Common myeloid progenitor, CD34-positive (primary cell): ENCODE measurements around the gene WDFY1.
"Not testable (repeated sequence)": the region's sequence is repeated elsewhere in the genome, so short reads cannot be mapped to it uniquely, and the experiment has no call there.

Experiments
- CTCF ChIA-PET: fragments of 350-600 bp; sonication (Branson Sonifier 250); formaldehyde crosslinking; loops from one replicate; lab custom pipeline; 2021; ENCODE audit warnings: antibody characterized with exemption; lab: Charles Lee
- POLR2A ChIA-PET: fragments of 350-600 bp; sonication (Branson Sonifier 250); formaldehyde crosslinking; loops from one replicate; lab custom pipeline; 2021; ENCODE audit warnings: antibody characterized with exemption; lab: Charles Lee
- DNase-seq, 3 donors: peaks; one replicate each; pipeline versions ENCODE4 v3.0.0 to v3.0.0-alpha.2; 2013
- H3K27ac ChIP-seq, 2 experiments: 1 replicate in 1 of 2; 2 replicates in 1 of 2; pipeline ENCODE4 v1.7.0; 2013; ENCODE audit warnings: inconsistent platforms in 2 of 2, low read length in 2 of 2, mild to moderate bottlenecking in 2 of 2, low read depth in 1 of 2, moderate library complexity in 1 of 2; ENCODE audit not compliant: severe bottlenecking in 2 of 2, insufficient read depth in 1 of 2, poor library complexity in 1 of 2
- H3K27me3 ChIP-seq, 5 experiments: replicated peaks in 2 of 5; 1 replicate in 3 of 5; 2 replicates in 2 of 5; pipeline versions ENCODE4 v1.6.1 to v1.7.0; 2013; ENCODE audit warnings: low read length in 4 of 5, mild to moderate bottlenecking in 2 of 5, moderate library complexity in 2 of 5, inconsistent platforms in 1 of 5; ENCODE audit not compliant: insufficient read depth in 5 of 5, control insufficient read depth in 4 of 5
- H3K36me3 ChIP-seq, 4 experiments: 1 replicate in 2 of 4; 2 replicates in 2 of 4; pipeline versions ENCODE4 v1.6.1 to v1.7.0; 2013; ENCODE audit warnings: low read length in 3 of 4, control low read depth in 1 of 4, mild to moderate bottlenecking in 1 of 4; ENCODE audit not compliant: control insufficient read depth in 4 of 4, insufficient read depth in 4 of 4
- H3K4me1 ChIP-seq, 4 experiments: 1 replicate in 3 of 4; 2 replicates in 1 of 4; pipeline versions ENCODE4 v1.6.1 to v1.7.1; 2013; ENCODE audit warnings: low read length in 3 of 4, mild to moderate bottlenecking in 3 of 4, control low read depth in 1 of 4, inconsistent platforms in 1 of 4, moderate library complexity in 1 of 4; ENCODE audit not compliant: control insufficient read depth in 4 of 4, insufficient read depth in 4 of 4; ENCODE audit errors: control extremely low read depth in 1 of 4
- H3K4me3 ChIP-seq, 7 experiments: 1 replicate in 4 of 7; 2 replicates in 3 of 7; pipeline versions ENCODE4 v1.5.1 to v1.7.0; 2013; ENCODE audit warnings: mild to moderate bottlenecking in 7 of 7, low read length in 6 of 7, moderate library complexity in 6 of 7, inconsistent platforms in 2 of 7, low read depth in 2 of 7, control low read depth in 1 of 7; ENCODE audit not compliant: insufficient read depth in 4 of 7, control insufficient read depth in 1 of 7; ENCODE audit errors: extremely low read depth in 1 of 7
- H3K9me3 ChIP-seq, 5 experiments: 1 replicate in 4 of 5; 2 replicates in 1 of 5; pipeline versions ENCODE4 v1.6.1 to v1.7.1; 2013; ENCODE audit warnings: low read length in 4 of 5, mild to moderate bottlenecking in 2 of 5, inconsistent platforms in 1 of 5, low read depth in 1 of 5, moderate library complexity in 1 of 5; ENCODE audit not compliant: control insufficient read depth in 4 of 5, insufficient read depth in 2 of 5; ENCODE audit errors: control extremely low read depth in 1 of 5
- WGBS: methylation state at CpG from one replicate; pipeline ENCODE4 v1.1.5; 2013; ENCODE audit not compliant: insufficient coverage; 5-methylcytosine and 5-hydroxymethylcytosine counted together

The WDFY1 gene

GRCh38 chr2:223877721-223878410 lies 67.3 kb downstream of the WDFY1 start:
- no peaks in the 10 kb centered on the region for H3K27me3 ChIP-seq
- H3K9me3 ChIP-seq: no peaks in the 10 kb centered on the region
- WGBS: 100% methylated on average over 2 of the region's 6 CpGs
- H3K27ac ChIP-seq: no peak overlapping the region
- POLR2A ChIA-PET: no interaction called here
- CTCF ChIA-PET: no interaction called here
- H3K4me1 ChIP-seq: no peaks in the 10 kb centered on the region
- no peak for DNase-seq
- H3K36me3 ChIP-seq: peaks cover 15 to 52% (median 30%) of the 10 kb centered on the region in 4 experiments
- no peak overlapping the region for H3K4me3 ChIP-seq

DNA sequence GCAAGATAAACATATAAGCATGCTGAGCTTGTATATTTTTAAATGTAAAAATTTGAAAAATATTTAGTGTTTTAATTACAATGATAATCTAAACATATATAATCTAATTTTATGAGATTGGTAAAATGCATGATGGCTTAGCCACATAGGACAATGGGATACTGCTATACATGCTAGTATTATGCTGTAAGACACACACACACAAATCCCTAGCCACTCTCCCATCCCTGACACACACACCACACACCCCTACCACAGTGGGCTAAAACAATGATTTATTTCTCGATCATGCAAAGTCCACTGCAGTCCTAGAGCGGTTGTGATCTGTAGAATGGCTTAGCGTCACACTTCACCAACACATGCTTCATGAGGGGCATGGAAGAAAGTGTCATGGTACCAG lies 71.5 kb downstream of the WDFY1 start:
- ChIA-PET POLR2A (no interaction called here), CTCF (no interaction called here)
- WGBS: 96% methylated on average over 3 of the region's 3 CpGs
- Histone ChIP-seq H3K36me3 (peaks cover 4 to 26% (median 12%) of the 10 kb centered on the region in 4 experiments), H3K4me1 (no peaks in the 10 kb centered on the region), H3K9me3 (no peaks in the 10 kb centered on the region), H3K27ac (no peak overlapping the region), H3K27me3 (no peaks in the 10 kb centered on the region), H3K4me3 (no peak overlapping the region)
- DNase-seq: no peak

DNA sequence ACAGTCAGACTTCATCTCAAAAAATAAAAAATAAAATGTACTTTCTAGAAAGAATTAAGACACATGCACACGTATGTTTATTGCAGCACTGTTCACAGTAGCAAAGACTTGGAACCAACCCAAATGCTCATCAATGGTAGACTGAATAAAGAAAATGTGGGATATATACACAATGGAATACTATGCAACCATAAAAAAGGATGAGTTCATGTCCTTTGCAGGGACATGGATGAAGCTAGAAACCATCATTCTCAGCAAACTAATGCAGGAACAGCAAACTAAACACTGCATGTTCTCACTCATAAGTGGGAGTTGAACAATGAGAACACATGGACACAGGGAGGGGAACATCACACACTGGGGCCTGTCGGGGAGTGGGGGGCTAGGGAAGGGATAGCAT lies 72.4 kb downstream of the WDFY1 start:
- H3K27me3 ChIP-seq, H3K9me3 ChIP-seq, DNase-seq, POLR2A ChIA-PET, CTCF ChIA-PET, H3K27ac ChIP-seq, H3K4me3 ChIP-seq, H3K4me1 ChIP-seq: not testable (repeated sequence)
- WGBS: no CpG with 5 or more reads among the region's 2 CpGs
- peaks cover 0 to 17% (median 7%) of the 10 kb centered on the region in 4 experiments for H3K36me3 ChIP-seq

DNA sequence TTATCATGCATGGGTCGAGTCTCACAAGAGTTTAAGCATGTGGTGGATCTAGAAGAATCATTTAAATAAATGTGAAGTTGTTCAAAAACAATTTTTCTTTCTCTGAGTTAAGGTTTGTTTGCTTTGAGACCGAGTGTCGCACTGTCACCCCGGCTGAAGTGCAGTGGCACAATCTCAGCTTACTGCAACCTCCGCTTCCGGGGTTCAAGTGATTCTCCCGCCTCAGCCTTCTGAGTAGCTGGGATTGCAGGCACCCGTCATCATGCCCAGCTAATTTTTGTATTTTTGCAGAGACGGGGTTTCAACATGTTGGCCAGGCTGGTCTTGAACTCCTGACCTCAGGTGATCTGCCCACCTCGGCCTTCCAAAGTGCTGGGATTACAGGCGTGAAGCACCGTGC lies 73.5 kb downstream of the WDFY1 start:
- peaks cover 0 to 11% (median 5%) of the 10 kb centered on the region in 4 experiments for H3K36me3 ChIP-seq
- WGBS: 96% methylated on average over 10 of the region's 12 CpGs
- H3K27me3 ChIP-seq, DNase-seq, H3K9me3 ChIP-seq, H3K4me1 ChIP-seq, H3K4me3 ChIP-seq, H3K27ac ChIP-seq, POLR2A ChIA-PET: not testable (repeated sequence)
- CTCF ChIA-PET: interaction anchor here (1.2 kb wide), 1 partner anchor 11 kb away, joined by 5 read pairs; no protein-coding TSS in a partner anchor

GRCh38 chr2:223870840-223871611 lies 74.1 kb downstream of the WDFY1 start:
- 96% methylated on average over 5 of the region's 7 CpGs for WGBS
- H3K27ac ChIP-seq: no peak overlapping the region
- no peaks in the 10 kb centered on the region for H3K9me3 ChIP-seq
- no peak overlapping the region for H3K4me3 ChIP-seq
- DNase-seq: no peak
- ChIA-PET POLR2A (no interaction called here), CTCF (interaction anchor here (1.2 kb wide), 1 partner anchor 10 kb away, joined by 5 read pairs; no protein-coding TSS in a partner anchor)
- H3K36me3 ChIP-seq: peaks cover 0 to 10% (median 5%) of the 10 kb centered on the region in 4 experiments
- H3K27me3 ChIP-seq: no peaks in the 10 kb centered on the region
- H3K4me1 ChIP-seq: no peaks in the 10 kb centered on the region

GRCh38 chr2:223868005-223868404 lies 77.1 kb downstream of the WDFY1 start:
- H3K4me3 ChIP-seq: no peak overlapping the region
- CTCF ChIA-PET: interaction anchor here (1.5 kb wide), 1 partner anchor 37 kb away, joined by 3 read pairs; no protein-coding TSS in a partner anchor
- WGBS: 100% methylated on average over 3 of the region's 3 CpGs
- no peaks in the 10 kb centered on the region for H3K27me3 ChIP-seq
- DNase-seq: no peak
- no peaks in the 10 kb centered on the region for H3K4me1 ChIP-seq
- peaks cover 0 to 2% (median 0%) of the 10 kb centered on the region in 4 experiments for H3K36me3 ChIP-seq
- no peak overlapping the region for H3K27ac ChIP-seq
- POLR2A ChIA-PET: no interaction called here
- no peaks in the 10 kb centered on the region for H3K9me3 ChIP-seq
